ENCODE measurements around the gene PCNX4. TPM values are rescaled to one million over a fixed set of nuclear protein-coding genes. Genes with fewer than 3 reads are reported as not detected.

Gene PCNX4
- total RNA-seq, 1 experiment from 2014 or later: 64.0 TPM

DNA sequence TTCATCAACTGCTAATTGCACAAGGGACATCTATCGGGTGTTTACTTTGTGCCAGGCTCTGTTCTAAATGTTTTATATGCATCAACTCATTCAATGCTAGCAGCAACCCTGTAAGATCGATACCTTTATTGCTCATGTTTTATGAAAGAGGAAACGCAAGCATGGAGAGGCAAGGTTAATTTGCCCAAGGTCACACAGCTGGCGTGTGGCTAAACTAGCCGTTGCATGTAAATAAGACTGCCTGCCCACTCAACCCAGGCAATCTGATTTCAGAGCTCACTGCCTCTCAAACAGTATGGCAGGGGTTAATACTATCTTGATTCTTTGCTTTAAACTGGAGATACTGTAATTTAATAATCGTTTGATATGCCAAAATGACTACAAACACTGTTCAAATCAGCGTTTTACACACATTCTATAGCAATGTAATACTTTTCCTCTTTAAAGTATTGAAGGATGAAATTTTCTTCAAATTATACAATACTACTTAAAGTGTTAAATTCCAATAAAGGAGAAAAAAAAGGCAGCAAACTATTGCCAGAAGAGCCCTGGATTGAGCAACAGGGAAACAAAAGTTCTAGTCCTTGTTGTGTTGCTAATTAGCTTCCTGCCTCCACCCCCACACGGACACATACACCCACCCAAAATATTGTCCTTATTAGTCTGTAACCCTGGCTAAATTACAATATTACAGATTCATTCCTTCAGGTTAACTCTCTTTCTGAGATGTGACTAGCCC is 112.5 kb downstream of the PCNX4 start:
- H3K27ac ChIP-seq (ENCODE audit: low read depth, low read length, poor library complexity, severe bottlenecking): no peak overlapping the region
- BruUV-seq (replicated peaks): no TSS peak
- no peaks in the 10 kb centered on the region for H3K27me3 ChIP-seq (replicated peaks; ENCODE audit: insufficient read depth, low read depth, low read length, poor library complexity)
- intact Hi-C loops (cut with micrococcal nuclease; ENCODE audit: unreplicated experiment): no loop called here
- TF ChIP-seq EZH2 (IDR thresholded peaks at IDR 0.05; ENCODE audit: borderline replicate concordance, low read depth, low read length, poor library complexity, severe bottlenecking) (no peak), CTCF (conservative IDR thresholded peaks at IDR 0.05; ENCODE audit: low read depth, low read length) (no peak)
- DNase-seq (ENCODE audit: low spot score): no peak
- no peak overlapping the region for H3K4me3 ChIP-seq (ENCODE audit: low read depth, low read length, poor library complexity, severe bottlenecking)
- H3K4me1 ChIP-seq (ENCODE audit: insufficient read depth, low read length, poor library complexity, severe bottlenecking): no peaks in the 10 kb centered on the region
- no peaks in the 10 kb centered on the region for H3K36me3 ChIP-seq (ENCODE audit: insufficient read depth, low read length, poor library complexity, severe bottlenecking)
- ChIA-PET CTCF (no interaction called here), POLR2A (ENCODE audit: low non-redundant PET) (no interaction called here)
- H3K9me3 ChIP-seq (ENCODE audit: low read depth, low read length, poor library complexity, severe bottlenecking): no peaks in the 10 kb centered on the region

GRCh38 chr14:60204843-60205774 is 113.4 kb downstream of the PCNX4 start:
- intact Hi-C loops (cut with micrococcal nuclease; ENCODE audit: unreplicated experiment): loop anchor here (5.0 kb wide), 1 partner anchor 137 kb away; no protein-coding TSS in a partner anchor
- CTCF ChIA-PET: no interaction called here

More at GRCh38 chr14:60204843-60205774, 113.4 kb downstream of the PCNX4 start:
- Histone ChIP-seq H3K4me1 (ENCODE audit: insufficient read depth, low read length, poor library complexity, severe bottlenecking) (no peaks in the 10 kb centered on the region), H3K27ac (ENCODE audit: low read depth, low read length, poor library complexity, severe bottlenecking) (no peak overlapping the region), H3K4me3 (ENCODE audit: low read depth, low read length, poor library complexity, severe bottlenecking) (no peak overlapping the region), H3K36me3 (ENCODE audit: insufficient read depth, low read length, poor library complexity, severe bottlenecking) (no peaks in the 10 kb centered on the region), H3K9me3 (ENCODE audit: low read depth, low read length, poor library complexity, severe bottlenecking) (no peaks in the 10 kb centered on the region), H3K27me3 (replicated peaks; ENCODE audit: insufficient read depth, low read depth, low read length, poor library complexity) (no peaks in the 10 kb centered on the region)
- TF ChIP-seq EZH2 (IDR thresholded peaks at IDR 0.05; ENCODE audit: borderline replicate concordance, low read depth, low read length, poor library complexity, severe bottlenecking): no peak
- no peak for TF ChIP-seq CTCF (conservative IDR thresholded peaks at IDR 0.05; ENCODE audit: low read depth, low read length)
- DNase-seq (ENCODE audit: low spot score): no peak
- no TSS peak for BruUV-seq (replicated peaks)
- POLR2A ChIA-PET (ENCODE audit: low non-redundant PET): no interaction called here

Data from A673 (cell line).